Measurements from ENCODE around the gene GJC1. TPM values are rescaled to one million over a fixed set of nuclear protein-coding genes. Genes with fewer than 3 reads are reported as not detected.
"Not testable (repeated sequence)": the region's sequence is repeated elsewhere in the genome, so short reads cannot be mapped to it uniquely, and the experiment has no call there.

GJC1 gene
- total and polyA plus RNA-seq, 9 of the 15 experiments (the other 6 are each of a cell fraction or from before 2014, with no cell fraction given) = 0.04 to 1.4 (median 0.18) TPM; not detected in 1

DNA sequence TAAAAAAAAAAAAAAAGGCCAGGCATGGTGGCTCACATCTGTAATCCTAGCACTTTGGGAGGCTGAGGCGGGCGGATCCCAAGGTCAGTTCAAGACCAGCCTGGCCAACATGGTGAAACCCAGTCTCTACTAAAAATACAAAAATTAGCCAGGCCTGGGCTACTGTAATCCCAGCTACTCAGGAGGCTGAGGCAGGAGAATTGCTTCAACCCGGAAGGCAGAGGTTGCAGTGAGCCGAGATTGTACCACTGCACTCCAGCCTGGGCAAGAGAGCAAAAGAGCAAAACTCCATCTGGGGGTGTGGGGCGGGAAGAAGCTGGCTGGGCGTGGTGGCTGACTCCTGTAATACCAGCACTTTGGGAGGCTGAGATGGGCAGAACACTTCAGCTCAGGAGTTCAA lies 11.6 kb downstream of the GJC1 start:
- H3K27ac ChIP-seq (ENCODE audit: extremely low read depth, low read depth, low read length); H3K4me3 ChIP-seq; H3K9me1 ChIP-seq (ENCODE audit: control insufficient read depth, insufficient read depth, low read length); H3K4me2 ChIP-seq (ENCODE audit: insufficient read depth, low read length); POLR2A ChIA-PET; H2AFZ ChIP-seq (ENCODE audit: low read depth, low read length); ATAC-seq; CTCF ChIA-PET (ENCODE audit: low intra/inter-chr PET ratio); DNase-seq (ENCODE audit: extremely low read depth in 1 of 4, low spot score in 3 of 4); H3K36me3 ChIP-seq (ENCODE audit: control insufficient read depth, insufficient read depth, low read length); H3K4me1 ChIP-seq (replicated peaks in 1 of 2; ENCODE audit: control insufficient read depth in 2 of 2, insufficient read depth in 2 of 2, low read length in 2 of 2); intact Hi-C loops (cut with micrococcal nuclease); BruUV-seq (replicated peaks); FAIRE-seq; H3K79me2 ChIP-seq (ENCODE audit: control insufficient read depth, insufficient read depth, low read length); H4K20me1 ChIP-seq (replicated peaks; ENCODE audit: control insufficient read depth, insufficient read depth, low read length); H3K9ac ChIP-seq (ENCODE audit: insufficient read depth in 1 of 2, low read depth in 2 of 2, low read length in 2 of 2); in situ Hi-C loops (cut with MboI); H3K9me3 ChIP-seq (replicated peaks; ENCODE audit: control insufficient read depth, insufficient read depth, low read depth, low read length): not testable (repeated sequence)
- H3K27me3 ChIP-seq (ENCODE audit: control insufficient read depth in 2 of 2, insufficient read depth in 2 of 2, low read length in 2 of 2) = peaks cover 21 to 37% of the 10 kb centered on the region in 2 experiments; a peak in 4 of 5 replicates
- 11% methylated on average over 6 of the region's 6 CpGs for WGBS (ENCODE audit: insufficient coverage, low coverage, missing lambda C conversion rate)
- TF ChIP-seq CBX2 (IDR thresholded peaks at IDR 0.05; ENCODE audit: insufficient read depth, low read length, poor library complexity, severe bottlenecking) = peak; percentile 10

DNA sequence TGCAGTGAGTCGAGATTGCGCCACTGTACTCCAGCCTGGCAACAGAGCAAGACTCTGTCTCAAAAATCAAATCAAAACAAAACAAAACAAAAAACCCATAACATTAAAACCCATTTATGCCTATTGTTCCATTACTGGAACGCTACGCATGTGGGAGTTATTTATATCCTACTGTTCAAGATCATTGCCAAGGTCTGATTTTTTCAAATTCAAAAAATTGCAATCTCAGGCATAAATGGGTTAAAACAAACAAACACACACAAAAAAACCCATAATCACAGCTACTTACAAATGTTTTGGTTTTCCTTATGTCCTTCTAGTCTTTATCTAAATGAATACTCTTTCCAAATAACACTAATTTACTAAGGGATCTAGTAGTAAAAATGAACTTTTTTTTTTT lies 17.8 kb downstream of the GJC1 start:
- 7% methylated on average over 4 of the region's 4 CpGs for WGBS (ENCODE audit: insufficient coverage, low coverage, missing lambda C conversion rate)
- Histone ChIP-seq H3K9me1 (ENCODE audit: control insufficient read depth, insufficient read depth, low read length) (no peaks in the 10 kb centered on the region), H2AFZ (ENCODE audit: low read depth, low read length) (no peak overlapping the region), H3K4me3 (no peak overlapping the region), H3K9me3 (replicated peaks; ENCODE audit: control insufficient read depth, insufficient read depth, low read depth, low read length) (no peaks in the 10 kb centered on the region), H3K4me2 (ENCODE audit: insufficient read depth, low read length) (no peak overlapping the region), H3K9ac (ENCODE audit: insufficient read depth in 1 of 2, low read depth in 2 of 2, low read length in 2 of 2) (no peak overlapping the region), H3K27ac (ENCODE audit: extremely low read depth, low read depth, low read length) (no peak overlapping the region), H3K79me2 (ENCODE audit: control insufficient read depth, insufficient read depth, low read length) (no peaks in the 10 kb centered on the region), H3K36me3 (ENCODE audit: control insufficient read depth, insufficient read depth, low read length) (no peaks in the 10 kb centered on the region), H3K4me1 (replicated peaks in 1 of 2; ENCODE audit: control insufficient read depth in 2 of 2, insufficient read depth in 2 of 2, low read length in 2 of 2) (no peaks in the 10 kb centered on the region), H3K27me3 (ENCODE audit: control insufficient read depth in 2 of 2, insufficient read depth in 2 of 2, low read length in 2 of 2) (peaks cover 30 to 58% of the 10 kb centered on the region in 2 experiments), H4K20me1 (replicated peaks; ENCODE audit: control insufficient read depth, insufficient read depth, low read length) (no peaks in the 10 kb centered on the region)
- ChIA-PET POLR2A (interaction anchor here (0.6 to 0.7 kb wide), 3 partner anchors 13 to 236 kb away, joined by 3 to 4 read pairs (median 3); no protein-coding TSS in a partner anchor), CTCF (ENCODE audit: low intra/inter-chr PET ratio) (no interaction called here)
- DNase-seq (ENCODE audit: extremely low read depth in 1 of 4, low spot score in 3 of 4) (no peak), FAIRE-seq (no peak), ATAC-seq (no peak)
- intact Hi-C loops (cut with micrococcal nuclease) (no loop called here), in situ Hi-C loops (cut with MboI) (no loop called here)
- 0 out of 4 replicates have a peak, but pooled peaks of 1 of the 2 experiments have one; percentile 12 for TF ChIP-seq KDM1A (IDR thresholded peaks at IDR 0.05)
- TF ChIP-seq, protein P1, sequence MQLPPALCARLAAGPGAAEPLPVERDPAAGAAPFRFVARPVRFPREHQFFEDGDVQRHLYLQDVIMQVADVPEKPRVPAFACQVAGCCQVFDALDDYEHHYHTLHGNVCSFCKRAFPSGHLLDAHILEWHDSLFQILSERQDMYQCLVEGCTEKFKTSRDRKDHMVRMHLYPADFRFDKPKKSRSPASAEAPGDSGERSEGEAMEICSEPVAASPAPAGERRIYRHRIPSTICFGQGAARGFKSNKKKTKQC (CRISPR knock-in tag; IDR thresholded peaks at IDR 0.05) = no peak
- BruUV-seq (replicated peaks) = no TSS peak

DNA sequence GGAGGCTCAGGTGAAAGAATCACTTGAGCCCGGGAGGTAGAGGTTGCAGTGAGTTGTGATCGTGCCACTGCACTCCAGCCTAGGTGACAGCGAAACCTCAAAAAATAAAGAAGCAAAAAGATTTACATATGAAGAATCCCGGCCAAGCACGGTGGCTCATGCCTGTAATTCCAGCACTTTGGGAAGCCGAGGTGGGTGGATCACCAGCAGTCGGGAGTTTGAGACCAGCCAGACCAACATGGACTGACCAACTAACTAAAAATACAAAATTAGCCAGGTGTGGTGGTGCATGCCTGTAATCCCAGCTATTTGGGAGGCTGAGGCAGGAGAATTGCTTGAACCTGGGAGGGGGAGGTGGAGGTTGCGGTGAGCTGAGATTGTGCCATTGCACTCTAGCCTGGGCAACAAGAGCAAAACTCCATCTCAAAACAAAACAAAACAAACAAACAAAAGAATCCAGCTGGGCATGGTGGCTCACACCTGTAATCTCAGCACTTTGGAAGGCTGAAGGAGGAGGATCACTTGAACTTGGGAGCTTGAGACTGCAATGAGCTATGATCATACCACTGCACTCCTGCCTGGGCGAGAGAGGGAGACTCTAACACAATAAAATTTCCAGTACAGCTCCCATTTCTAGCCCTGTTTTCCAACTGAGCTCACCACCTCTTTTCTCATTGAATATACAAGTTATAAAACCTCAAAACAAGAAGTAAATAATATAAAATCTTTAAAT lies 21.3 kb downstream of the GJC1 start:
- H3K9me3 ChIP-seq (replicated peaks; ENCODE audit: control insufficient read depth, insufficient read depth, low read depth, low read length); H4K20me1 ChIP-seq (replicated peaks; ENCODE audit: control insufficient read depth, insufficient read depth, low read length); intact Hi-C loops (cut with micrococcal nuclease); FAIRE-seq; DNase-seq (ENCODE audit: extremely low read depth in 1 of 4, low spot score in 3 of 4); CTCF ChIA-PET (ENCODE audit: low intra/inter-chr PET ratio); H3K4me2 ChIP-seq (ENCODE audit: insufficient read depth, low read length); H3K9ac ChIP-seq (ENCODE audit: insufficient read depth in 1 of 2, low read depth in 2 of 2, low read length in 2 of 2); BruUV-seq (replicated peaks); H3K4me3 ChIP-seq; H2AFZ ChIP-seq (ENCODE audit: low read depth, low read length); H3K4me1 ChIP-seq (replicated peaks in 1 of 2; ENCODE audit: control insufficient read depth in 2 of 2, insufficient read depth in 2 of 2, low read length in 2 of 2); H3K9me1 ChIP-seq (ENCODE audit: control insufficient read depth, insufficient read depth, low read length); ATAC-seq; H3K79me2 ChIP-seq (ENCODE audit: control insufficient read depth, insufficient read depth, low read length); H3K36me3 ChIP-seq (ENCODE audit: control insufficient read depth, insufficient read depth, low read length); H3K27ac ChIP-seq (ENCODE audit: extremely low read depth, low read depth, low read length); in situ Hi-C loops (cut with MboI): not testable (repeated sequence)
- POLR2A ChIA-PET = interaction anchor here (0.6 kb wide), 1 partner anchor 1157 kb away, joined by 3 read pairs; no protein-coding TSS in a partner anchor
- peaks cover 49 to 73% of the 10 kb centered on the region in 2 experiments for H3K27me3 ChIP-seq (ENCODE audit: control insufficient read depth in 2 of 2, insufficient read depth in 2 of 2, low read length in 2 of 2)
- 15% methylated on average over 9 of the region's 9 CpGs for WGBS (ENCODE audit: insufficient coverage, low coverage, missing lambda C conversion rate)
